Cardiac fibroblast (primary cell): ENCODE data around the gene XRCC5.
"Not testable (repeated sequence)": the region's sequence is repeated elsewhere in the genome, so short reads cannot be mapped to it uniquely, and the experiment has no call there.

ENCODE experiments used
- DNase-seq, 2 donors: peaks; one replicate each; pipeline versions ENCODE4 v3.0.0 to v3.0.0-alpha.2; 2010; ENCODE audit warnings: low read depth in 2 of 2
- H3K4me3 ChIP-seq, 2 donors: replicated peaks in 1 of 2; 1 replicate in 1 of 2; 2 replicates in 1 of 2; pipeline ENCODE4 v1.5.1; 2011; ENCODE audit warnings: low read depth in 2 of 2, low read length in 2 of 2, mild to moderate bottlenecking in 2 of 2, moderate library complexity in 1 of 2
- CTCF ChIP-seq: IDR thresholded peaks from one replicate; pipeline ENCODE4 v1.5.1; 2011; ENCODE audit warnings: low read depth, mild to moderate bottlenecking, low read length, inconsistent platforms

XRCC5 gene

GRCh38 chr2:216133397-216133796 is 24.2 kb downstream of the XRCC5 start:
- TF ChIP-seq CTCF = no peak
- no peak overlapping the region for H3K4me3 ChIP-seq
- DNase-seq = peak in 1 of 2 donors; percentile 23

GRCh38 chr2:216134958-216135541 is 25.9 kb downstream of the XRCC5 start:
- no peak overlapping the region for H3K4me3 ChIP-seq
- TF ChIP-seq CTCF = no peak
- no peak for DNase-seq

DNA sequence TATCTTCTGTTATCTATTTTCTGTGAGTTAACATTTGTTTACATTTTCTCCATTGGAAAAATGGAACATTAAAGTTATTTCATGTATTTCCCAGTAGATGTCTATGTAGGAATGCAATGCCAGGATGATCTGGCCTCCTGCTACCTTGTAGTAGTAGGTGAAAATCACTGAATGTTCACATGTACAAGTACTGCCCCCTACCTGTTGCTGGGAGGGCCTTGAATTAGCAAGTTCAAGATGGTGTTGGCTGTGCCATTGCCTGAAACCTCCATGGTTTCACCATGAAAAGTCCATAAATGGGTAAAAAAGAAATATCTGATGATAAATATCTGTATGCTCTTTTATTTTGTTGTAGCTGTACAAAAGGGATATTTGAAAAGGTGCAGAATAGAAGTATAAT is 30.7 kb downstream of the XRCC5 start:
- TF ChIP-seq CTCF = peak; percentile 29
- no peak overlapping the region for H3K4me3 ChIP-seq
- peak in 1 of 2 donors; percentile 23 for DNase-seq

DNA sequence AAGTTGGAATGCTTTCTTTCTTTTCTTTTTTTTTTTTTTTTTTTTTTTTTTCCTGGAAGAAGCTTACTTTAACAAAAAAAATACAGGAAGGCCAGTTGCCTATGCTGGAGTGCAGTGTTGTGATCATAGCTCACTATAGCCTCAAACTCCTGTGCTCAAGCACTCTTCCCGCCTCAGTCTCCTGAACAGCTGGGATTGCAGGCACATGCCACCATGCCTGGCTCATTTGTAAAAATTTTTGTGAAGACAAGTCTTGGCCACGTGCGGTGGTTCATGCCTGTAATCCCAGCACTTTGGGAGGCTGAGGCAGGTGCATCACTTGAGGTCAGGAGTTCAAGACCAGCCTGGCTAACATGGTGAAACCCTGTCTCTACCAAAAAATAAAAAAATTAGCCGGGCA is 32.4 kb downstream of the XRCC5 start:
- not testable (repeated sequence) for DNase-seq, H3K4me3 ChIP-seq

GRCh38 chr2:216142540-216142939 is 33.4 kb downstream of the XRCC5 start:
- no peak overlapping the region for H3K4me3 ChIP-seq
- no peak for TF ChIP-seq CTCF
- DNase-seq = peak in 1 of 2 donors; percentile 51

GRCh38 chr2:216144372-216144771 is 35.2 kb downstream of the XRCC5 start:
- TF ChIP-seq CTCF = no peak
- no peak overlapping the region for H3K4me3 ChIP-seq

DNA sequence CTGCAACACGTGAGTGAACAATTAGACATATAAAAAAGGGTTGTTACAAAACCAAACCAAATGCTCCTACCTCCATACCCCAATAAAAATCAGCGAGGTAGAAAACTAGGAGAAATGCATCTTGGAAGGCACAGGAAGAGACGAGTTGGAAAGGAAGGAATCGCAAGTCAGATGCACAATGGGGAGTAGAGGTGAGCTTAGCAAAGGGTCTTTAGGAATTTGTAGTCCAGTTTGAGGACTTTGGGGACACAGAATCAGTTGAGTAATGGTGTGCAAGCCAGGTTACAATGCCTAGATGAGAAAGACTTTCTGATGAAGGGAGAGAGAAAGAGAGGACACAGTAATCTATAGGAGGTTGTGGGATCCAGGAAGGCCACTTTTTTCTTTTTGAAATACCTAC is 35.7 kb downstream of the XRCC5 start:
- TF ChIP-seq CTCF = no peak
- H3K4me3 ChIP-seq = no peak overlapping the region
- no peak for DNase-seq

More at GRCh38 chr2:216144372-216144771, 35.2 kb downstream of the XRCC5 start:
- DNase-seq = no peak
